ENCODE measurements around the gene ARPC4. TPM values are rescaled to one million over a fixed set of nuclear protein-coding genes. Genes with fewer than 3 reads are reported as not detected.

ARPC4 gene
- total RNA-seq, 2 experiments from 2014 or later: 255 to 266 TPM

- Mint-ChIP-seq H3K9me3 (no peaks in the 10 kb centered on the region), H3K36me3 (ENCODE audit: low read depth) (peaks cover 71% of the 10 kb centered on the region), H3K27me3 (no peaks in the 10 kb centered on the region), H3K4me3 (no peak overlapping the region), H3K27ac (no peak overlapping the region), H3K4me1 (peaks cover 46% of the 10 kb centered on the region)
- ChIA-PET POLR2A (no interaction called here), CTCF (no interaction called here)
- no peak for DNase-seq
These were observed 7.9 kb upstream of the ARPC4 start for GRCh38 chr3:9784965-9785364.

- Mint-ChIP-seq H3K36me3 (ENCODE audit: low read depth) (peaks cover 72% of the 10 kb centered on the region), H3K4me1 (peaks cover 46% of the 10 kb centered on the region), H3K27ac (no peak overlapping the region), H3K9me3 (no peaks in the 10 kb centered on the region), H3K27me3 (no peaks in the 10 kb centered on the region), H3K4me3 (no peak overlapping the region)
- DNase-seq: no peak
- POLR2A ChIA-PET: interaction anchor here (1.2 kb wide), 1 partner anchor 34 kb away, joined by 3 read pairs; no protein-coding TSS in a partner anchor
- CTCF ChIA-PET: interaction anchor here (0.5 kb wide), 1 partner anchor 43 kb away, joined by 3 read pairs; no protein-coding TSS in a partner anchor
These were observed 7.3 kb upstream of the ARPC4 start for GRCh38 chr3:9785602-9786001.

- Mint-ChIP-seq H3K36me3 (ENCODE audit: low read depth) (peaks cover 73% of the 10 kb centered on the region), H3K4me3 (no peak overlapping the region), H3K27me3 (no peaks in the 10 kb centered on the region), H3K9me3 (no peaks in the 10 kb centered on the region), H3K27ac (no peak overlapping the region), H3K4me1 (peaks cover 47% of the 10 kb centered on the region)
- no peak for DNase-seq
- CTCF ChIA-PET: interaction anchor here (0.8 kb wide), 1 partner anchor 21 kb away, joined by 3 read pairs; no protein-coding TSS in a partner anchor
- POLR2A ChIA-PET: interaction anchor here (1.2 kb wide), 1 partner anchor 35 kb away, joined by 3 read pairs; no protein-coding TSS in a partner anchor
These were observed 6.6 kb upstream of the ARPC4 start for GRCh38 chr3:9786209-9786739.

- DNase-seq: no peak
- Mint-ChIP-seq H3K27me3 (no peaks in the 10 kb centered on the region), H3K4me3 (no peak overlapping the region), H3K4me1 (peaks cover 51% of the 10 kb centered on the region), H3K9me3 (no peaks in the 10 kb centered on the region), H3K27ac (peak overlapping the region; percentile 71), H3K36me3 (ENCODE audit: low read depth) (peaks cover 74% of the 10 kb centered on the region)
- CTCF ChIA-PET: interaction anchor here (0.8 to 1.0 kb wide), 2 partner anchors 10 to 21 kb away, joined by 3 read pairs; no protein-coding TSS in a partner anchor
- POLR2A ChIA-PET: no interaction called here
These were observed 5.8 kb upstream of the ARPC4 start for GRCh38 chr3:9786825-9787669.

- CTCF ChIA-PET: interaction anchor here (1.0 kb wide), 1 partner anchor 9 kb away, joined by 3 read pairs; no protein-coding TSS in a partner anchor
- H3K27me3 Mint-ChIP-seq: no peaks in the 10 kb centered on the region
These were observed 5.2 kb upstream of the ARPC4 start for GRCh38 chr3:9787714-9788113.

GRCh38 chr3:9791127-9791526 lies 1.8 kb upstream of the ARPC4 start:
- ChIA-PET POLR2A (interaction anchor here (0.9 to 8.7 kb wide), 10 partner anchors 9 to 429 kb away, joined by 3 to 137 read pairs (median 8); partner anchors contain the start of genes BRPF1, CAMK1, MTMR14 and OGG1), CTCF (interaction anchor here (0.8 to 1.0 kb wide), 3 partner anchors 22 to 155 kb away, joined by 3 to 4 read pairs (median 3); partner anchors contain the start of gene CAMK1)
- H3K4me1 Mint-ChIP-seq: peaks cover 61% of the 10 kb centered on the region
- peak overlapping the region; percentile 99 for H3K27ac Mint-ChIP-seq
- H3K27me3 Mint-ChIP-seq: no peaks in the 10 kb centered on the region
- H3K36me3 Mint-ChIP-seq (ENCODE audit: low read depth): peaks cover 68% of the 10 kb centered on the region
- no peaks in the 10 kb centered on the region for H3K9me3 Mint-ChIP-seq
- DNase-seq: no peak
- peak overlapping the region; percentile 97 for H3K4me3 Mint-ChIP-seq

More at GRCh38 chr3:9787714-9788113, 5.2 kb upstream of the ARPC4 start:
- Mint-ChIP-seq H3K27ac (peak overlapping the region; percentile 71), H3K9me3 (no peaks in the 10 kb centered on the region), H3K4me1 (peaks cover 45% of the 10 kb centered on the region), H3K36me3 (ENCODE audit: low read depth) (peaks cover 69% of the 10 kb centered on the region), H3K4me3 (no peak overlapping the region)
- DNase-seq: no peak
- POLR2A ChIA-PET: no interaction called here

- ChIA-PET POLR2A (interaction anchor here (0.7 to 8.7 kb wide), 29 partner anchors 11 to 529 kb away, joined by 3 to 137 read pairs (median 7); partner anchors contain the start of genes BRK1, BRPF1, CAMK1 and CRELD1), CTCF (interaction anchor here (0.9 to 1.9 kb wide), 7 partner anchors 12 to 155 kb away, joined by 4 to 20 read pairs (median 5); partner anchors contain the start of genes OGG1 and TTLL3)
- Mint-ChIP-seq H3K27me3 (no peaks in the 10 kb centered on the region), H3K36me3 (ENCODE audit: low read depth) (peaks cover 65% of the 10 kb centered on the region), H3K4me3 (peak overlapping the region; percentile 97), H3K9me3 (no peaks in the 10 kb centered on the region), H3K27ac (peak overlapping the region; percentile 99), H3K4me1 (peaks cover 60% of the 10 kb centered on the region)
- DNase-seq: no peak
These were observed 985 bp upstream of the ARPC4 start for GRCh38 chr3:9791790-9792404.

- Mint-ChIP-seq H3K4me1 (peaks cover 63% of the 10 kb centered on the region), H3K9me3 (no peaks in the 10 kb centered on the region), H3K36me3 (ENCODE audit: low read depth) (peaks cover 68% of the 10 kb centered on the region), H3K27ac (peak overlapping the region; percentile 99), H3K4me3 (peak overlapping the region; percentile 97), H3K27me3 (no peaks in the 10 kb centered on the region)
- peak; percentile 44 for DNase-seq
- ChIA-PET CTCF (interaction anchor here (0.6 to 1.9 kb wide), 10 partner anchors 13 to 407 kb away, joined by 3 to 20 read pairs (median 5); partner anchors contain the start of genes CRELD1, OGG1 and TTLL3), POLR2A (interaction anchor here (0.7 to 8.7 kb wide), 30 partner anchors 13 to 527 kb away, joined by 3 to 137 read pairs (median 6); partner anchors contain the start of genes BRPF1, CAMK1, CRELD1 and EMC3)
These were observed 389 bp downstream of the ARPC4 start for GRCh38 chr3:9793161-9793781.

- Mint-ChIP-seq H3K9me3 (no peaks in the 10 kb centered on the region), H3K27me3 (no peaks in the 10 kb centered on the region), H3K4me3 (peak overlapping the region; percentile 97), H3K4me1 (peaks cover 59% of the 10 kb centered on the region), H3K36me3 (ENCODE audit: low read depth) (peaks cover 69% of the 10 kb centered on the region), H3K27ac (peak overlapping the region; percentile 58)
- ChIA-PET CTCF (interaction anchor here (1.5 kb wide), 1 partner anchor 67 kb away, joined by 4 read pairs; no protein-coding TSS in a partner anchor), POLR2A (interaction anchor here (0.9 to 8.7 kb wide), 5 partner anchors 12 to 398 kb away, joined by 4 to 137 read pairs (median 56); partner anchors contain the start of genes OGG1 and TTLL3)
- no peak for DNase-seq
These were observed 1.5 kb downstream of the ARPC4 start for GRCh38 chr3:9794400-9794799.

GRCh38 chr3:9795207-9795606 lies 2.3 kb downstream of the ARPC4 start:
- ChIA-PET POLR2A (interaction anchor here (1.1 to 8.7 kb wide), 2 partner anchors 11 to 138 kb away, joined by 3 to 137 read pairs; partner anchors contain the start of gene TTLL3), CTCF (interaction anchor here (1.5 kb wide), 1 partner anchor 68 kb away, joined by 4 read pairs; no protein-coding TSS in a partner anchor)
- Mint-ChIP-seq H3K36me3 (ENCODE audit: low read depth) (peaks cover 72% of the 10 kb centered on the region), H3K27me3 (no peaks in the 10 kb centered on the region), H3K9me3 (no peaks in the 10 kb centered on the region), H3K4me3 (peak overlapping the region; percentile 35), H3K4me1 (peaks cover 55% of the 10 kb centered on the region), H3K27ac (peak overlapping the region; percentile 47)
- DNase-seq: no peak

GRCh38 chr3:9797196-9797945 lies 4.5 kb downstream of the ARPC4 start:
- Mint-ChIP-seq H3K27ac (peak overlapping the region; percentile 10), H3K27me3 (no peaks in the 10 kb centered on the region), H3K4me1 (peaks cover 37% of the 10 kb centered on the region), H3K36me3 (ENCODE audit: low read depth) (peaks cover 69% of the 10 kb centered on the region), H3K9me3 (no peaks in the 10 kb centered on the region), H3K4me3 (no peak overlapping the region)
- no peak for DNase-seq
- ChIA-PET POLR2A (interaction anchor here (0.5 to 8.7 kb wide), 4 partner anchors 9 to 523 kb away, joined by 3 to 137 read pairs (median 3); partner anchors contain the start of genes SEC13 and TTLL3), CTCF (interaction anchor here (0.7 to 1.0 kb wide), 3 partner anchors 10 to 104 kb away, joined by 3 to 4 read pairs (median 3); no protein-coding TSS in a partner anchor)

All from activated CD4-positive, alpha-beta memory T cell treated with anti-CD3 and anti-CD28 coated beads, Interleukin-2, amount 10 ng/mL, durations not matched to agents 7 days and 5 days (primary cell).